MCF 10A (cell line): ENCODE data around the gene SPPL3. TPM values are rescaled to one million over a fixed set of nuclear protein-coding genes. Genes with fewer than 3 reads are reported as not detected.

Experiments used
- BruUV-seq: library from RNA; stranded (reverse); fragments of 400-500 nt; replicated peaks from 2 replicates; lab custom pipeline; 2021; lab: Mats Ljungman, UMichigan
- CTCF ChIA-PET: fragments of 300-600 bp; sonication (Branson Sonifier 250); formaldehyde crosslinking; extraction: SDS; loops from one replicate; lab custom pipeline; 2021; ENCODE audit warnings: antibody characterized with exemption, inconsistent platforms; lab: Yijun Ruan, JAX
- POLR2A ChIA-PET: fragments of 300-600, 350-650 bp; sonication (Branson Sonifier 250); formaldehyde crosslinking; extraction: SDS; loops from one replicate; lab custom pipeline; 2020; ENCODE audit warnings: antibody characterized with exemption, inconsistent platforms; lab: Yijun Ruan, JAX
- DNase-seq: peaks from one replicate; pipeline ENCODE4 v3.0.0-alpha.2; 2018; ENCODE audit not compliant: unreplicated experiment
- H3K27ac Mint-ChIP-seq: one replicate; pipeline ENCODE4 v1.8.0; 2022; ENCODE audit warnings: mild to moderate bottlenecking, low read depth, mixed read lengths; ENCODE audit not compliant: unreplicated experiment
- H3K27me3 Mint-ChIP-seq: one replicate; pipeline ENCODE4 v1.8.0; 2022; ENCODE audit warnings: mixed read lengths; ENCODE audit not compliant: insufficient read depth, unreplicated experiment
- H3K36me3 Mint-ChIP-seq: one replicate; pipeline ENCODE4 v1.8.0; 2022; ENCODE audit warnings: mild to moderate bottlenecking, moderate library complexity, mixed read lengths; ENCODE audit not compliant: insufficient read depth, unreplicated experiment
- H3K4me1 Mint-ChIP-seq: one replicate; pipeline ENCODE4 v1.8.0; 2022; ENCODE audit warnings: mixed read lengths; ENCODE audit not compliant: insufficient read depth, unreplicated experiment
- H3K4me3 Mint-ChIP-seq: one replicate; pipeline ENCODE4 v1.8.0; 2022; ENCODE audit warnings: mild to moderate bottlenecking, moderate library complexity, mixed read lengths; ENCODE audit not compliant: unreplicated experiment
- H3K9me3 Mint-ChIP-seq: one replicate; pipeline ENCODE4 v1.8.0; 2022; ENCODE audit warnings: mixed read lengths; ENCODE audit not compliant: unreplicated experiment
- intact Hi-C: fragments of 100-400 bp; cut with micrococcal nuclease; formaldehyde crosslinking; loops from 2 replicates; pipeline ENCODE4 v1.14.1; 2022
- total RNA-seq: library from RNA; stranded (reverse); gene quantifications from 2 replicates; pipeline ENCODE4 v1.2.3, GENCODE V29; 2022
- TF ChIP-seq, protein P1 (sequence below): fragments of 200-600 bp; IDR thresholded peaks from one replicate; pipeline ENCODE4 v1.8.0; 2022; ENCODE audit warnings: antibody characterized with exemption, mild to moderate bottlenecking; ENCODE audit not compliant: unreplicated experiment

SPPL3 gene
- total RNA-seq, 1 experiment from 2014 or later, result 32.6 TPM

DNA sequence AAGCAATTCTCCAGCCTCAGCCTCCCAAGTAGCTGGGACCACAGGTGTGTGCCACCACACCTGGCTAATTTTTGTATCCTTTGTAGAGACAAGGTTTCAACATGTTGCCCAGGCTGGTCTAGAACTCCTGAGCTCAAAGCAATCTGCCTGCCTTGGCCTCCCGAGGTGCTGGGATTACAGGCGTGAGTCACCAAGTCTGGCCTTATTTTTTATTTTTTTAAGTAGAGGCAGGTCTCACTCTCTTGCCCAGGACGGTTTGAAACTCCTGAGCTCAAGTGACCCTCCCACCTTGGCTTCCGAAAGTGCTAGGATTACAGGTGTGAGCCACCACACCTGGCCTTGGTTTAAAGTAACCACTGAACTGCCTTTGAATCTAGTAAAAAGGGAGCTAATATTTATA lies 56.8 kb downstream of the SPPL3 start:
- Mint-ChIP-seq H3K27me3 (no peaks in the 10 kb centered on the region), H3K4me1 (peaks cover 17% of the 10 kb centered on the region), H3K36me3 (peaks cover 18% of the 10 kb centered on the region), H3K4me3 (no peak overlapping the region), H3K27ac (no peak overlapping the region), H3K9me3 (no peaks in the 10 kb centered on the region)
- ChIA-PET POLR2A (no interaction called here), CTCF (interaction anchor here (1.1 to 2.4 kb wide), 3 partner anchors 125 to 200 kb away, joined by 4 to 12 read pairs (median 8); no protein-coding TSS in a partner anchor)
- DNase-seq, result peak; percentile 32
- TF ChIP-seq, protein P1, sequence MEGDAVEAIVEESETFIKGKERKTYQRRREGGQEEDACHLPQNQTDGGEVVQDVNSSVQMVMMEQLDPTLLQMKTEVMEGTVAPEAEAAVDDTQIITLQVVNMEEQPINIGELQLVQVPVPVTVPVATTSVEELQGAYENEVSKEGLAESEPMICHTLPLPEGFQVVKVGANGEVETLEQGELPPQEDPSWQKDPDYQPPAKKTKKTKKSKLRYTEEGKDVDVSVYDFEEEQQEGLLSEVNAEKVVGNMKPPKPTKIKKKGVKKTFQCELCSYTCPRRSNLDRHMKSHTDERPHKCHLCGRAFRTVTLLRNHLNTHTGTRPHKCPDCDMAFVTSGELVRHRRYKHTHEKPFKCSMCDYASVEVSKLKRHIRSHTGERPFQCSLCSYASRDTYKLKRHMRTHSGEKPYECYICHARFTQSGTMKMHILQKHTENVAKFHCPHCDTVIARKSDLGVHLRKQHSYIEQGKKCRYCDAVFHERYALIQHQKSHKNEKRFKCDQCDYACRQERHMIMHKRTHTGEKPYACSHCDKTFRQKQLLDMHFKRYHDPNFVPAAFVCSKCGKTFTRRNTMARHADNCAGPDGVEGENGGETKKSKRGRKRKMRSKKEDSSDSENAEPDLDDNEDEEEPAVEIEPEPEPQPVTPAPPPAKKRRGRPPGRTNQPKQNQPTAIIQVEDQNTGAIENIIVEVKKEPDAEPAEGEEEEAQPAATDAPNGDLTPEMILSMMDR, result no peak
- BruUV-seq, result no TSS peak
- intact Hi-C loops, result no loop called here

DNA sequence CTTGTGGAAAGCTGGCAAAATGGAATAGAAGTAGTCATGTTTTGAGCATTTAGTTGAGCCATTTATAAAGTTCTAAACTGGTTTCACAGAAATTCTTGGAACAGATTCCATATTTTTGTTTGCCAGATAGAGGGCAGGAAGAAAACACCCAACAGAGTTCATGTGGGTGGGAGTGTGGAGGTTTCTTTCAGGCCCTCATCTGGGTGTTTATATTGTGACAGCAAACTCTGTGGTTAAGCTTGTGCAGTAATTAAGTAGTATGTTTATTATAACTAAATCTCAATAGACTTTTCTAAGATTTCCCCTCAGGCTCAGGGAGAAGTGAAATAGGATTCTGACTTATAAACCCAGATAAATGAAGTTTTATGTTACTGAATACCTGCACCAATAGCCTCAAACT lies 57.4 kb downstream of the SPPL3 start:
- Mint-ChIP-seq H3K4me1 (peaks cover 17% of the 10 kb centered on the region), H3K27me3 (no peaks in the 10 kb centered on the region), H3K27ac (peak overlapping the region; percentile 12), H3K4me3 (no peak overlapping the region), H3K36me3 (peaks cover 18% of the 10 kb centered on the region), H3K9me3 (no peaks in the 10 kb centered on the region)
- no TSS peak for BruUV-seq
- intact Hi-C loops, result no loop called here
- DNase-seq, result no peak
- POLR2A ChIA-PET, result no interaction called here
- TF ChIP-seq, protein P1, result no peak
- CTCF ChIA-PET, result interaction anchor here (0.8 to 2.4 kb wide), 4 partner anchors 125 to 596 kb away, joined by 3 to 12 read pairs (median 6); no protein-coding TSS in a partner anchor

DNA sequence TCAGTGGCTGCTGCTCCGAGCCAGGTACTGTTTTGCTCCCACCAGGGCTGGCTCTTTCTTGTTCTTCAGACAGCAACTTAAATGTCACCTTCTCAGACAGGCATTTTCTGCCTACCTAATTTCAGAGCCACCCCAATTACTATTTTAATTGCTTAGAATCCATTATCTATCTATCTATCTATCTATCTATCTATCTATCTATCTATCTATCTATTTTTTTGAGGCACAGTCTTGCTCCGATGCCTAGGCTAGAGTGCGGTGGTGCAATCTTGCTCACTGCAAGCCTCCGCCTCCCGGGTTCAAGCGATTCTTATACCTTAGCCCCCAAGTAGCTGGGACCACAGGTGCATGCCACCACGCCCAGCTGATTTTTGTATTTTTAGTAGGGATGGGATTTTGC lies 58.5 kb downstream of the SPPL3 start:
- Mint-ChIP-seq H3K27ac (no peak overlapping the region), H3K27me3 (no peaks in the 10 kb centered on the region), H3K9me3 (no peaks in the 10 kb centered on the region), H3K4me1 (peaks cover 14% of the 10 kb centered on the region), H3K36me3 (peaks cover 9% of the 10 kb centered on the region), H3K4me3 (no peak overlapping the region)
- ChIA-PET CTCF (interaction anchor here (2.4 kb wide), 1 partner anchor 126 kb away, joined by 12 read pairs; no protein-coding TSS in a partner anchor), POLR2A (interaction anchor here (0.8 kb wide), 1 partner anchor 64 kb away, joined by 3 read pairs; no protein-coding TSS in a partner anchor)
- no peak for DNase-seq
- no TSS peak for BruUV-seq
- intact Hi-C loops, result no loop called here
- TF ChIP-seq, protein P1, result no peak

DNA sequence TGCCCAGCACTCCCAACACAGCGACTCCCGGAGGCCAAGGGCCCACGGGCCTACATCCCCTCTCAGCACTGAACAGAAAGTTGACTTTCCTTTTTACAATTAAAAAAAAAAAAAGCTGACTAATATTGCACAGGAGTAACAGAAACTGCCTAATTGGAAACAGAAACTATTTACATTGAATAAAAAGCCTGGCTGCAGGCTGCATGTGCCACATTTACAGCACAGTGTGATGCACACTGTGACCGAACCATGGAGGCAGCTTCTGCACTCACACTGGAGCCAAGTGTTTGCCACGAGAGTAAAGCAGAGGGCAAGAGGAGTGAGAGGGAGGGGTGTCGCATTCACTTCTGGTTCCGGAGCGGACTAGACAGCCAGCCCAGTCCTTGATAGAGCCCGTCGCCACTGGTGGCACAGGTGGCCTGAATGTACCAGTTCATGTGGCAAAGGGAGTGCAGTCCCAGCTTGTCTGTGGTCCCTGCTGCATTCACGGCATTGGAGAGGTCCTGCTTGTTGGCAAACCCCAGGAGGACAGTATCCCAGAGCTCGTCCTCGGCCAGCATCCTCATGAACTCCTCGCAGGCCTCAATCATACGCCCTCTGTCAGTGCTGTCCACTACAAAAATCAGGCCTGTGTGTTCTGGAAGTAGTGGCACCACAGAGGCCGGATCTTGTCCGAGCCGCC lies 59.2 kb downstream of the SPPL3 start:
- H3K27ac Mint-ChIP-seq, result no peak overlapping the region
- H3K4me1 Mint-ChIP-seq, result peaks cover 11% of the 10 kb centered on the region
- H3K36me3 Mint-ChIP-seq, result peaks cover 7% of the 10 kb centered on the region
- no TSS peak for BruUV-seq
- no peaks in the 10 kb centered on the region for H3K9me3 Mint-ChIP-seq
- intact Hi-C loops, result no loop called here
- ChIA-PET POLR2A (interaction anchor here (1.1 kb wide), 1 partner anchor 9 kb away, joined by 3 read pairs; no protein-coding TSS in a partner anchor), CTCF (interaction anchor here (0.5 kb wide), 1 partner anchor 867 kb away, joined by 3 read pairs; no protein-coding TSS in a partner anchor)
- H3K27me3 Mint-ChIP-seq, result no peaks in the 10 kb centered on the region
- TF ChIP-seq, protein P1, result no peak
- no peak for DNase-seq
- no peak overlapping the region for H3K4me3 Mint-ChIP-seq
